D721Med (cell line): ENCODE results near the gene GAS6.
"Not testable (repeated sequence)": the region's sequence is repeated elsewhere in the genome, so short reads cannot be mapped to it uniquely, and the experiment has no call there.

Experiments used
- DNase-seq: peaks from one replicate; pipeline ENCODE4 v3.0.0; 2011; ENCODE audit warnings: low spot score; ENCODE audit not compliant: insufficient read length
- FAIRE-seq: peaks from 2 replicates; lab custom pipeline; 2011; peaks lifted over from hg19 to GRCh38; lab: Jason Lieb, UNC
- TF ChIP-seq, protein P1 (sequence below): IDR thresholded peaks from 2 replicates; pipeline ENCODE4 v1.5.1; 2012; ENCODE audit warnings: mild to moderate bottlenecking, control low read depth; ENCODE audit not compliant: insufficient read depth; ENCODE audit errors: missing control alignments

GAS6 gene

DNA sequence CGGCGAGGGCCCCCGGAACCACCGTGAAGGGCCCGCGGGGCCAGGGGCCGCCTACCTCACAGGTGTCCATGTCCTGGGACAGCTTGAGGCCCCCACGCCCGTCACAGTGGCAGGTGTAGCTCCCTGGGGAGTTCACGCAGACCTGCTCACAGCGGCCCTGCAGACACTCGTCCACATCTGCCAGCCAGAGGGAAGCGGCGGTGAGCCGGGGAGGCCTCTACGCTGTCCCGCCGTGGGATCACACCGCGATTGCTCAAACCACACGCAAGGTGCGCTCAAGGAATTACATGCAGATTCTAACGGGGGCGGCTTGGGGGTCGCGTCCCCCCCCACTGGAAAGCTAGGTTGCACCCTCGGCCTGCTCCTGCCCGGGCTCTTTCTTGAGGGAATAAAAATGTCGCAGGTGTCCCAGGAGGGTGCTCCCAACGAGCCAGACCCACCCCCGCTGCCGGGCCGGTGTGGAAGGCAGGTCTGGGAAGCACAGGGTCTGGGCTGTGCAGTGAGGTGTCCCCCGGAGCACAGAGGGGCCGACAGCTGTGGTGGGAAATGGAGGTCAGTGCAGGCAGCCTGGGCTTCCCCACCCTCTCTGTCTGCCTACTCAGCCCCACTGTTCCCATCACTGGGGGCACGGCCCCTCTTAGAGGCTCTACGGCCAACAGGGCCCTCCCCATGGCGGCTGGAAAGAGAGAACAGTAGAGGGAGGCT, 29.2 kb downstream of the GAS6 start:
- FAIRE-seq (no peak), DNase-seq (no peak)
- TF ChIP-seq, protein P1, sequence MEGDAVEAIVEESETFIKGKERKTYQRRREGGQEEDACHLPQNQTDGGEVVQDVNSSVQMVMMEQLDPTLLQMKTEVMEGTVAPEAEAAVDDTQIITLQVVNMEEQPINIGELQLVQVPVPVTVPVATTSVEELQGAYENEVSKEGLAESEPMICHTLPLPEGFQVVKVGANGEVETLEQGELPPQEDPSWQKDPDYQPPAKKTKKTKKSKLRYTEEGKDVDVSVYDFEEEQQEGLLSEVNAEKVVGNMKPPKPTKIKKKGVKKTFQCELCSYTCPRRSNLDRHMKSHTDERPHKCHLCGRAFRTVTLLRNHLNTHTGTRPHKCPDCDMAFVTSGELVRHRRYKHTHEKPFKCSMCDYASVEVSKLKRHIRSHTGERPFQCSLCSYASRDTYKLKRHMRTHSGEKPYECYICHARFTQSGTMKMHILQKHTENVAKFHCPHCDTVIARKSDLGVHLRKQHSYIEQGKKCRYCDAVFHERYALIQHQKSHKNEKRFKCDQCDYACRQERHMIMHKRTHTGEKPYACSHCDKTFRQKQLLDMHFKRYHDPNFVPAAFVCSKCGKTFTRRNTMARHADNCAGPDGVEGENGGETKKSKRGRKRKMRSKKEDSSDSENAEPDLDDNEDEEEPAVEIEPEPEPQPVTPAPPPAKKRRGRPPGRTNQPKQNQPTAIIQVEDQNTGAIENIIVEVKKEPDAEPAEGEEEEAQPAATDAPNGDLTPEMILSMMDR = no peak

DNA sequence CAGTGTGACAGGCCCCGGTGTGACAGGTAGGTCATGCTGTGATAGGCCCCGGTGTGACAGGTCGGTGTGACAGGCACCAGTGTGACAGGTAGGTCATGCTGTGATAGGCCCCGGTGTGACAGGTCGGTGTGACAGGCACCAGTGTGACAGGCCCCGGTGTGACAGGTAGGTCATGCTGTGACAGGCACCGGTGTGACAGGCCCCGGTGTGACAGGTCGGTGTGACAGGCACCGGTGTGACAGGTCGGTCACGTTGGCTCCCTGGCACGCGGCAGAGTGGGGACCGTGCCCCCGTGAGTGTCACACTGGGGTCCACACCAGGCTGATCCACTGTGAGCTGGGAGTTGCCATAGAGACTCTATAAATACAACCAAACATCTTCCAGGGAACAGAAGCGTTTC, 29.9 kb downstream of the GAS6 start:
- not testable (repeated sequence) for FAIRE-seq

DNA sequence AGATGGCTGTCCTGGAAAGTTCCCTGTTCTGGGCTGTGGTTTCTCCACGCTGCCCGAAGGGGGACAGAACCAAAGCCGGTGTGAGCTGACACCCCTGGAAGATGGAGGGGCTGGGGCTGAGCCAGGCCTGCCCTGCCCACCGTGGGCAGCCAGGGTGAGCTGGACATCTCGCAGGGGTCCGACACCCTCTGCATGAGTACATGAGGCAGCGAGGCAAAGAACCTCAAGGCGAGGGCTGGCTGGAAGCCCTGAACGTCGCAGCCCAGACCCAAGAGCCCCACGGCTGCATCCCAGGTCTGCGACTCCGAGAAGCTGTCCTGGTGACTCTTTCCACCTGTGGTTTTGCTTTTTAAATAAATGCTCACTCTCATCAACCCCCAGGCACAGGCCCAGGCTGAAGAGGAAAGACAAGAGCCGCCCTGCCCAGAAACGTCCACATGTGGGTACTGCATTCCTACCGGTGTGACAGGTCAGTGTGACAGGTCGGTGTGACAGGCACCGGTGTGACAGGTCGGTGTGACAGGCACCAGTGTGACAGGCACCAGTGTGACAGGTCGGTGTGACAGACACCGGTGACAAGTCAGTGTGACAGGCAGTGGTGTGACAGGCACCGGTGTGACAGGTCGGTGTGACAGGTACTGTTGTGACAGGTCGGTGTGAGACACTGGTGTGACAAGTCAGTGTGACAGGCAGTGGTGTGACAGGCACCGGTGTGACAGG, 30.6 kb downstream of the GAS6 start:
- DNase-seq = no peak
- FAIRE-seq = no peak
- TF ChIP-seq, protein P1 = no peak

More for the DNA sequence above, 29.9 kb downstream of the GAS6 start:
- DNase-seq = not testable (repeated sequence)

DNA sequence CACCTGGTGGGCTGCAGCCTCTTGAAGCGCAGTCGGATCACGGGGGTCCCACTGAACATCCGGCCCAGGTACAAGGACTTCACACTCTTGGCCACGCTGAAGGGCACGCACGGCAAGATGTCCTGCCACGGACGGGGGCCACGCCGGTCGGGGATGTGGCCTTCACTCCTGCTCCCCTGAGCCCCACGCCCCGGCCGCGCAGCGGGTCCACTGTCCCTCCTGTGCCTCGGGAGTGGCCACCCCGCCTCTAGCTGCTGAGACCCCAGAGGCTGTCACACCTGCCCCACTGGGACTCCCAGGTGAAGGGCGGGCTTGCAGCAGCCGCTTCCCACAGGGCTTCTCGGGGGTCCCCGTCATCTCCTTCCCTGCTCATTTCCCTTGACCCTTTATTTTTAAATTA, 31.2 kb downstream of the GAS6 start:
- TF ChIP-seq, protein P1 = no peak
- FAIRE-seq = no peak
- no peak for DNase-seq

DNA sequence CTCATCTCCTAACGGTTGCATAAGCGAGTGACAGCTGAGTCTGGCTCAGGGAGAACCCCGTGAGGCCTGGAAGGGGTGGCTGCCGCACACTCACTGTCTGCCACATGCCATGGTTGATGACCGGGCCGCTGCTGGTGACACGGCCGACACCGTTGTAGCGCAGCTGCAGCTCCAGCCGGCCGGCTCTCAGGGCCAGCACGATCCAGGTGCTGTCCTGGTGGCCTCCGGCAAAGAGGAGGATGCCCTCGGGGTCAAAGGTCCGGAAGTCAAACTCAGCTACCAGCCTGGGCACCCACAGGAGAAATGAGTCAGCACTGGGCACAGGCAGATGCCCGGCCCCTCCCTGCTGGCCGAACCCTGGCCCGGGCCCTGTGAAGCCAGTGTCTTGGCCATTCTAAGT, 31.7 kb downstream of the GAS6 start:
- FAIRE-seq (no peak), DNase-seq (no peak)

DNA sequence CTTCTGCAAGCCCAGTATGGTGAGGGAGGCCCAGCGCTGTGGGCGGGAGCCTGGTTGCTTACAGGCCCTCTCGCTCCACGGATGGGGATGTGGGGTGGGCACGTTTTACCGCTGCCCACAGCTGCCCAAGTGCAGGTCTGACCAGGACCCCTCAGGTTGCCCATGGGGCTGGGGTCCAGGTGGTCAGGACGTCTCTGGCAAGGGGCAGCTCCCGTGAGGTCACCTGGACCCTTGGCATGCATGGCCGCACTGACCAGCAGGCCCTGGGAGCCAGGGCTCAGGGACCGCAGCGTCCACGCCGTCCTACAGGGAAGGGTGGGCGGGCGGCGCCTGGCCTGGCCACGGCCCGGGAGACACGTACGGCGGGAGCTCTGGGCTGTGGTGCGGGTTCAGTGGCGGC, 32.8 kb downstream of the GAS6 start:
- TF ChIP-seq, protein P1 = no peak
- DNase-seq = no peak
- no peak for FAIRE-seq

More for the DNA sequence above, 31.7 kb downstream of the GAS6 start:
- TF ChIP-seq, protein P1 = no peak

DNA sequence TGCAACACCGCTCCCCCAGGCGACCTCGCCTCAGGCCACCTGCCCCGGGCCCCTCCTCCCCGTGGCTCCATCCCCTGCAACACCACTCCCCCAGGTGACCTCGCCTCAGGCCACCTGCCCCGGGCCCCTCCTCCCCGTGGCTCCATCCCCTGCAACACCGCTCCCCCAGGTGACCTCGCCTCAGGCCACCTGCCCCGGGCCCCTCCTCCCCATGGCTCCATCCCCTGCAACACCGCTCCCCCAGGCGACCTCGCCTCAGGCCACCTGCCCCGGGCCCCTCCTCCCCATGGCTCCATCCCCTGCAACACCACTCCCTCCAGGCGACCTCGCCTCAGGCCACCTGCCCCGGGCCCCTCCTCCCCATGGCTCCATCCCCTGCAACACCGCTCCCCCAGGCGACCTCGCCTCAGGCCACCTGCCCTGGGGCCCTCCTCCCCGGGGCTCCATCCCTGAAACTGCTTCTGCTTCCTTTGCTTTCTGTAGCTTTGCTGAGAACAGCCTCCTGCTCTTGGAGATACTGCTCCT, 33.4 kb downstream of the GAS6 start:
- not testable (repeated sequence) for FAIRE-seq, DNase-seq

DNA sequence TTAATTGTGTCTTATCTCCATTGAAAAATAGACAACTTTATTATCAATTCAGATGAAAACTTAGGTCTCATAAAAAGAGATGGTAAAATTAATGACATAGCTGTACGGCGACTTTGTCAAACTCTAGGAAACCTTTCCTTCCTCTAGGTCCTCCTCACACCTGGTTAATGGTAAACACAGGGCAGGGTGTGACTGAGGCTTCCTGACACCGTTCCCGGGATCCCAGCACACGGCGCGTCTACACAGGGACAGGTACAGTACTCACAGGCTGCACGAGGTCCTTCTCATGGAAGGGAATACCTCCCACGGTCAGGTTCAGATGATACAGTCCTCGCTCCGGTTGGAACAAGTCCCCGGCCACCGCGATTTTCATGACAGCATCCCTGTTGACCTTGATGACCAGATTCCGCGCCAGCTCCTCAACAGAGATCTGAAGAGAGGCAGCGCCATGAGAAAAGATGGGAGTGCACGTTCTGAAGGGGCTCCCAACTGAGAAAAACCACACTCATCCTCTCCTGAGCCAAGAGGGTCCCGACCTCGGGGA, 35.5 kb downstream of the GAS6 start:
- FAIRE-seq (no peak), DNase-seq (no peak)
- TF ChIP-seq, protein P1 = no peak
